HG02763 (cell line): ENCODE results near the gene GALR3.

Experiments
- ATAC-seq: cut with Tn5 transposase; IDR thresholded peaks from one replicate; pipeline ENCODE4 v1.9.1; 2021; ENCODE audit warnings: mild to moderate bottlenecking, moderate library complexity; ENCODE audit not compliant: unreplicated experiment

GALR3 gene

DNA sequence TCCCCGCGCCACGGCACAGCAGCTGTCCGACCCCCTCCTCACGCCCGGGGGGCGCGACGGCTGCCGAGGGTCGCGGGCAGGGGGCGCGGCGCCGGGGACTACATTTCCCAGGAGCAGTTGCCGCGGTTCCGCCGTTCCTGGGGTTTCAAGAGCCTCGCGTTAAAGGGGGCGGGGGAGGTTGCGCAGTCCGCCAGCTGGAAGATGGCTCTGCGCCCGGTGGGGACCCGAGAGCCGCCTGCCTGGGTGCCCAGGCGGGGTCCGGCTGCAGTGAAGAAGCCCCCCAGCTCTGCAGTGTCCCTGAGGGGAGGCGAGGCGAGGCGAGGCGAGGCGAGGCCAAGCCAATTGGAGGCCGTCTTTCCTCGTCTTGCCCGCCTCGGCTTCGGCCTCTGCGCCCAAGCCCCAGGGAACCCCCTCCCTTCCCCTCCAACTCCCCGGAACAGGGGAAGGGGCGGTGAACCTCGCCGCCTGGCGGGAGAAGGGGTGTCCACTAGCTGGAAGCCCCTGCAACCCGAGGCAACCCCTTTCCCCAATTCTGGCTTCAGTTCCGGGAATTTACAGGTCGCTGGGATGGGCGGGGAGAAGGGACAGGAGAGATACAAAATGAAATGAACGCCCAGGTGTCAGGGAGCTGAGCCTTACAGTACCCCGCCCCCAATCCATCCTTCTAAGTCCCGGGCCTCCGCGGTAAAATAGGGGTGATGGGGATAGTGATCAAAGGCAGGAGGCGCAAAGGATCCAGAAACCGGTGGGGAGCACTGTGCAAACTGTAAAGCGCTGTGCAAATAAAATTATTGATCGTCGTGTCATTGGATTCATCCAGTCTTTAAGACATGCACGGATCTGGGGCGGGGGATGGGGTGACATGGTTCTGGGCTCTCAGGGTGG is 20.6 kb upstream of the GALR3 start:
- ATAC-seq, result no peak

DNA sequence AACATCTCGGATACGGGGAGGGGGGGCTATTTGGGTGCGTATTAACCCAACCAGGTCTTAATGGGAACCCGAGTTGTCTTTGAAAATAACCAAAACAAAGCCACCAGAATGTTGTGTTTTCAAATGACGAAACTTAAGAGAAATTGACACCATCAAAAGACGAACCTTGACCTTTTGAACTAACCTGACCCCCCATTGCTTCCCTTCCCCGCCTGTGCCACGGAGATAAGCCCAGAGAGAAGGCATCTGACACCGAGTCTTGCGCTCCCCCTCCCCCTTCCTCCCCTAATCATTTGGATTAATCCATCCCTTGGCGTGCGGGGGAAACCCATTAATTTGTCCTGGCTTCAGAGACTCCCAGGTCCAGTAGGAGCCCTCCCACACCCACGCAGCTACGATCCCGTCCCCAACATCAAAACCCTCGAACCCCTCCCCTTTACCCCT is 20.0 kb upstream of the GALR3 start:
- ATAC-seq, result no peak

DNA sequence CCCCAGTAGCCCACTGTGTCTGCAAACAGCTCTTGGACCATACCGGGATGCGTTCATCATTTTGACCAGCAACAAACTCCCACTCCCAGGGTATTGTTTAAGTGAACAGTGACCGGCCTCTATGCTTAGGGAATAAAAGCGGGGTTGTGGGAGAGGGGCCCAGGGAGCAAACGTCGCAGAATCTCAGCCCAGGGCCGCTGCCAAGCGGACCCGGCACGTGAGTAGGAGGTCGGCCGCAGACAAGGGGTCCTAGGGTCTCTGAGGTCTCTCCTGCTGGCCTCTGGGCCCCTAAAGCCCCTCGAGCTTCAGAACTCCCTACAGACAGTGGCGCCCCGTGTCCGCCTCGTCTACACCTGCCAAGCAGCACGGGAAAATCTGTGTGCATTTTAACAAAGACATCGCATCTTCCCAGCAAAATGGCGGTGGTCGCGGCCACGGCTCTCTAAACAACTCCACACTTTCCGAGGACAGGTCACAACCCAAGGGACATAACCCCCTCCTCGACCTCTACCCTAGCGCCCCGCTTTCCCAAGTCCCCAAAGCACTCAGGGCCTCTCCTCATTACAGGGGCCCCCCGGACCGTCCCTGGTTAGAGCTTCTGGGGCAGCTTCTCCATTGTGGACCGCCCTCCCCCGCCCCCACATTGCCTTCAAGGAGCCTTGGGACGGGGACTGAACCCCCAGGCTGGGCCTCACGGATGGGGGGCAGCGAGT is 19.4 kb upstream of the GALR3 start:
- no peak for ATAC-seq

- no peak for ATAC-seq
Measured at GRCh38 chr22:37804352-37804880, 18.8 kb upstream of the GALR3 start.

GRCh38 chr22:37804881-37805809 is 18.0 kb upstream of the GALR3 start:
- no peak for ATAC-seq

- no peak for ATAC-seq
Measured at GRCh38 chr22:37805810-37806277, 17.3 kb upstream of the GALR3 start.

DNA sequence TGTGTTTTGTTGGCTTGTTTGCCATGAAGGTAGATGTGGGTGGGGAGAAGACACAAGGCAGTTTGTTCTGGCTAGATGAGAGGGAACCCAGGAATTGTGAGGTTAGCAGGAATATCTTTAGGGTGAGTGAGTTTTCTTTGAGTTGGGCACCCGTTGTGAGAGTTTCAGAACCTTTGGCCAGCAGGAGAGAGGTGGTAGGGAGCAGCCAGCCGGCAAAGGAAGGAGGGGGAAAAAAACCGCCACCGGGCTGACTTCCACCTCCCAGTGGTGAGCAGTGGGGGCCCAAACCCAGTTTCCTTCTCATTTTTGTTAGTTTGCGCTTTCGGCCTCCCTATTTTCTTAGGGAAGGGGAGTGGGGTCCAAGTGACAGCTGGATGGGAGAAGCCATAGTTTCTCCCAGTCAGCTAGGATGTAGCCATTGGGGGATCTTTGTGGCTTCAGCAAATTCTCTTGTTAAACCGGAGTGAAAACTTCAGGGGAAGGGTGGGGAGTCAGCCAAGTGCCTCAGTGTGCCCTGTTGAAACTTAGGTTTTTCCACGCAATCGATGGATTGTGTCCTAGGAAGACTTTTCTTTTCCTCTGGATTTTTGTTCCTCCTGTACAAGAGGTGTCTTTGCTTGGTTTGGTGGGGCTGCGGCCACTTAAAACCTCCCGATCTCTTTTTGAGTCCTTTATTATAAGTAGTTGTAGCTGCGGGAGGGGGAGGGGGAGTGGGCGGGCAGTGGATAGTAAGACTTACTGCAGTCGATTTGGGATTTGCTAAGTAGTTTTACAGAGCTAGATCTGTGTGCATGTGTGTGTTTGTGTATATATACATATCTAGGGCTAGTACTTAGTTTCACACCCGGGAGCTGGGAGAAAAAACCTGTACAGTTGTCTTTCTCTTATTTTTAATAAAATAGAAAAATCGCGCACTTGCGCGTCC is 16.5 kb upstream of the GALR3 start:
- no peak for ATAC-seq

DNA sequence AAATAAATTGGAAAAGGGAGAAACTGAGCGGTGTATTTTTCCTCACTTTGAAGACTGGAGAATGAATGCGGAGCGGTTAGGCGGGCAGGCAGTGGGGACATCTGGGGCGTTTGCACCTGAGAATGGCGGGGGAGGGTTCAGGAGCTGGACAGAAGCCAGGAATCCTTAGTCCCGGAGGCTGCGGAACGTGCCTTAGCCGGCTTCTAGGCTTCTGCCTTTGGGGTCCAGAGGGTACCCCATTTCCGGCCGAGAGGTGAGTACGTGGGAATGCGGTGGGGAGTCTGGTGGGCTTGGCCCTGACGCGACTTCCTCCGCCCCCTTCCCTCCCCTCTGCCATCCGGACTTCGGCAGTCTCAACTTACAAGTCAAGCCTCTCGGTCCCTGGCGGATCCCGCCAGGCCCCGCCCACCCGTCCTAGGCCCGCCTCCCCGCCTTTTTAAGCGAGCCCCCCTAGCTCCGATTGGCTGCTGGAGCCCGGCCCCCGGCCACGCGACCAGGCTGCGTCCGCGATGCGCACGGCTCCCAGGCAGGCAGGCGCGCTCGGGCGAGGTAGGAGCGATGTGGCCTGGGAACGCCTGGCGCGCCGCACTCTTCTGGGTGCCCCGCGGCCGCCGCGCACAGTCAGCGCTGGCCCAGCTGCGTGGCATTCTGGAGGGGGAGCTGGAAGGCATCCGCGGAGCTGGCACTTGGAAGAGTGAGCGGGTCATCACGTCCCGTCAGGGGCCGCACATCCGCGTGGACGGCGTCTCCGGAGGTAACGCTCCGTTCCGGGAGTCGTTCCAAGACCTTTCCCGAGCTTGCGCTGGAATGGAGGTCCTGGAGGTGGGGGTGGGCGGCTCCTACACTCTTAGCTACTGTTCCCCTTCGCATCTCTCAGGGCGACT is 15.5 kb upstream of the GALR3 start, which contains the start of gene GCAT:
Gene GCAT (plus strand): TSS at position 525 of the 884 bp plus-strand sequence. CDS start 34 bp downstream, at position 559.
- ATAC-seq, result peak; percentile 85

DNA sequence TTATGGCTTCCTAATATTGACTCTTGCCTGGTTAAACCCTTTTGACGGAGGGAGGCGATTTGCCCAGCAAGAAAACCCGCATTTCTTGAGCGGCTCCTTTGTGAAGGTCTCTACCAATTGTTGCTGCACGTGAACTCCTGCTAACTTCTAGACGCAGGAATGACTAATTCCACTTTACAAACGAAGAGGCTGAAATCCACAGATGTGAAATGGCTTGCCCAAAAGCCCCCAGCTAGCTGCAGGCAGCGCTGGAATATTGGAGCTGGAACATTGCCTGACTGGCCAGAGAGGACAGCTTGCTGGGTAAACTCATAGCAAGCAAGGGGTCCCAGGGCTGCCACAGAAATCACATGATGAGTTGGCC is 14.9 kb upstream of the GALR3 start:
- ATAC-seq, result no peak

DNA sequence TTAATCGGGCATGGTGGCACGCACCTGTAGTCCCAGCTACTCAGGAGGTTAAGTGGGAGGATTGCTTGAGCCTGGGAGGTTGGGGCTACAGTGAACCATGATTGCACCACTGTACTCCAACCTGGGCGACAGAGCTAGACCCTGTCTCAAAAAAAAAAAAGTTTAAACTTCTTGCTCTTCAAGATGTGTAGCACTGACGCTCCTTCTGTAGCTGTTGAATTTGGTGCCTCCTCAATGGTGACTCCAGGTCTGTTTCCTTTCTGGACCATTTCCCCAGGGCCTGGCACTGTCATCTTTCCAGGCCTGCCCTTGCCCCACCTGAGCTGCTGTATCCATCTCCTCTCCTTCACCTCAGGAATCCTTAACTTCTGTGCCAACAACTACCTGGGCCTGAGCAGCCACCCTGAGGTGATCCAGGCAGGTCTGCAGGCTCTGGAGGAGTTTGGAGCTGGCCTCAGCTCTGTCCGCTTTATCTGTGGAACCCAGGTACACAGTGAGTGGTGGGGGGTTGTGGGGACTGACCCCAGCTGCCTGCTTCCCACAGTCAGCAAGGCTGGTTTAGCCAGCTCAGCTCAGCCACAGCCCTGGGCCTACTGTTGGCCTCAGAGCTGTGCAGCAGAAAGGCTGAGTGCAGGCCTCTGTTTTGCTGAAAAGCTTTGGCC is 13.4 kb upstream of the GALR3 start:
- no peak for ATAC-seq

GRCh38 chr22:37811867-37812266 is 11.3 kb upstream of the GALR3 start:
- ATAC-seq, result no peak

GRCh38 chr22:37812869-37813678 is 10.1 kb upstream of the GALR3 start:
- no peak for ATAC-seq

- ATAC-seq, result no peak
Measured at GRCh38 chr22:37815593-37815992, 7.6 kb upstream of the GALR3 start.

DNA sequence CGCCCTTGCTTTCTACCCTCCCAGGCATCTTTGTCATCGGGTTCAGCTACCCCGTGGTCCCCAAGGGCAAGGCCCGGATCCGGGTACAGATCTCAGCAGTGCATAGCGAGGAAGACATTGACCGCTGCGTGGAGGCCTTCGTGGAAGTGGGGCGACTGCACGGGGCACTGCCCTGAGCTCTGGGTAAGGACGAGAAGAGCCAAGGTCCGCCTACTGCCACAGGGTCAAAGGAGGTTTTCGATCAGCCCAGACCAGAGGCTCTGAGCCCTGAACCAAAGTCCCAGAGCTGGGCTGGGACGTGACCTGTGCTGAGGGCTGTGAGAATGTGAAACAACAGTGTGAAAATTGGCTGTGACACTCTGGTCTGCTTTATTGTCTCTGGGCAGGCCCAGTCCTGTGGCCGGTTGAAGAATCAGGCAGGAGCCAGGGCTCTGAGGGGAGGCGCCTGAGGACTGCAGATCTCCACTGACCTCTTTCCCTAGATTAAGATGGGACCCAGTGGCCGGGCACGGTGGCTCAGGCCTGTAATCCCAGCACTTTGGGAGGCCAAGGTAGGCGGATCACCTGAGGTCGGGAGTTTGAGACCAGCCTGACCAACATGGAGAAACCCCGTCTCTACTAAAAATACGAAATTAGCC is 6.5 kb upstream of the GALR3 start:
- no peak for ATAC-seq

GRCh38 chr22:37817705-37818408 is 5.3 kb upstream of the GALR3 start:
- ATAC-seq, result no peak
